Activated CD8-positive, alpha-beta T cell treated with anti-CD3 and anti-CD28 coated beads for 36 hours (primary cell): ENCODE data around the gene ACOX2. TPM values are rescaled to one million over a fixed set of nuclear protein-coding genes. Genes with fewer than 3 reads are reported as not detected.

Experiments
- ATAC-seq: fragments of 200-7000 bp; cut with Tn5 transposase; one replicate; pipeline ENCODE4 v1.10.0; 2021; ENCODE audit warnings: mild to moderate bottlenecking, moderate library complexity
- CTCF ChIA-PET: fragments of 350-600 bp; sonication (Branson Sonifier 250); formaldehyde crosslinking; loops from one replicate; lab custom pipeline; 2021; ENCODE audit warnings: antibody characterized with exemption; lab: Charles Lee
- POLR2A ChIA-PET: fragments of 350-600 bp; sonication (Branson Sonifier 250); formaldehyde crosslinking; loops from one replicate; lab custom pipeline; 2021; ENCODE audit warnings: antibody characterized with exemption; lab: Charles Lee
- DNase-seq: peaks from one replicate; pipeline ENCODE4 v3.0.0-alpha.2; 2020
- H3K27ac Mint-ChIP-seq: one replicate; pipeline ENCODE4 v1.8.0; 2021; ENCODE audit warnings: mild to moderate bottlenecking, mixed read lengths
- H3K27me3 Mint-ChIP-seq: one replicate; pipeline ENCODE4 v1.8.0; 2021; ENCODE audit warnings: mixed read lengths
- H3K36me3 Mint-ChIP-seq: one replicate; pipeline ENCODE4 v1.8.0; 2021; ENCODE audit warnings: low read depth, mixed read lengths
- H3K4me1 Mint-ChIP-seq: one replicate; pipeline ENCODE4 v1.8.0; 2021; ENCODE audit warnings: low read depth, mixed read lengths
- H3K4me3 Mint-ChIP-seq: one replicate; pipeline ENCODE4 v1.8.0; 2021; ENCODE audit warnings: mild to moderate bottlenecking, moderate library complexity, mixed read lengths
- H3K9me3 Mint-ChIP-seq: one replicate; pipeline ENCODE4 v1.8.0; 2021; ENCODE audit warnings: mixed read lengths
- CTCF ChIP-seq: fragments of 200-600 bp; IDR thresholded peaks from one replicate; pipeline ENCODE4 v1.8.0; 2022; ENCODE audit warnings: antibody characterized with exemption, mild to moderate bottlenecking
- intact Hi-C: fragments of 100-400 bp; cut with micrococcal nuclease; formaldehyde crosslinking; loops from one replicate; pipeline ENCODE4 v1.10.0; 2022
- total RNA-seq, 2 experiments: library from RNA; stranded (reverse); gene quantifications; one replicate each; pipeline ENCODE4 v1.2.3, GENCODE V29; 2021

Gene ACOX2
- total RNA-seq, 2 experiments from 2014 or later = not detected

DNA sequence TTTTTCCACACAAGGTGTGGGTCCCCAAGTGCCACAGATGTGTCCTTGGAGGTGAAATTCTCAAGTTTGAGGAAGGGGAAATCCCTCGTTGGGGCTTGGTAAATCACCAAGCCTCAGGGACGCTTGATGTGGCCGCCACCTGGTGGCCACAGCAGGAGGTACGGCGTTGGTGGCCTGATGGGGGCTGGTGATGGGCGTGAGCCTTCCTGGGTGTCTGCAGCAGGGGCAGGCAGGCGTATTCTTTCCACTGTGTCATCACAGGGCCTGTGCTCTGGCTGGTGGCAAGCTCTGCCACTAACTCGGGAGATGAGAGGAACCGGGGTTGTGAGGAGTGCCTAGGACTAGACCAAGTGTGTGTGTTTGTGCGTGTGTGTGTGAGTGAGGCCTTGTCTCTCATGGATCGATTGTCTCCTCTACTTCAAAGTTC is 4.2 kb downstream of the ACOX2 start:
- ChIA-PET POLR2A (interaction anchor here (1.6 kb wide), 1 partner anchor 41 kb away, joined by 3 read pairs; the partner anchor contains the start of gene KCTD6), CTCF (interaction anchor here (0.6 to 3.0 kb wide), 12 partner anchors 8 to 226 kb away, joined by 3 to 19 read pairs (median 4); partner anchors contain the start of genes HTD2, PDHB and RPP14)
- H3K4me3 Mint-ChIP-seq = no peak overlapping the region
- DNase-seq (peak; percentile 90), ATAC-seq (peak; percentile 98)
- peak overlapping the region; percentile 28 for H3K27ac Mint-ChIP-seq
- H3K9me3 Mint-ChIP-seq = no peaks in the 10 kb centered on the region
- H3K27me3 Mint-ChIP-seq = no peaks in the 10 kb centered on the region
- peaks cover 12% of the 10 kb centered on the region for H3K4me1 Mint-ChIP-seq
- intact Hi-C loops = loop anchor here (2.0 to 10.0 kb wide), 5 partner anchors 41 to 226 kb away; partner anchors contain the start of genes HTD2, KCTD6, PDHB and RPP14
- no peaks in the 10 kb centered on the region for H3K36me3 Mint-ChIP-seq
- TF ChIP-seq CTCF = peak; percentile 82

GRCh38 chr3:58531956-58532355 is 5.0 kb downstream of the ACOX2 start:
- H3K4me1 Mint-ChIP-seq = peaks cover 12% of the 10 kb centered on the region
- TF ChIP-seq CTCF = no peak
- intact Hi-C loops = loop anchor here (2.0 to 10.0 kb wide), 5 partner anchors 40 to 225 kb away; partner anchors contain the start of genes HTD2, KCTD6, PDHB and RPP14
- H3K4me3 Mint-ChIP-seq = no peak overlapping the region
- POLR2A ChIA-PET = no interaction called here
- no peaks in the 10 kb centered on the region for H3K9me3 Mint-ChIP-seq
- CTCF ChIA-PET = interaction anchor here (0.6 to 1.6 kb wide), 9 partner anchors 14 to 541 kb away, joined by 3 to 6 read pairs (median 4); no protein-coding TSS in a partner anchor
- H3K27me3 Mint-ChIP-seq = no peaks in the 10 kb centered on the region
- H3K36me3 Mint-ChIP-seq = no peaks in the 10 kb centered on the region
- no peak overlapping the region for H3K27ac Mint-ChIP-seq
- DNase-seq = no peak
- no peak for ATAC-seq

GRCh38 chr3:58531555-58531954 is 5.4 kb downstream of the ACOX2 start:
- no peak overlapping the region for H3K4me3 Mint-ChIP-seq
- no peaks in the 10 kb centered on the region for H3K36me3 Mint-ChIP-seq
- H3K27ac Mint-ChIP-seq = no peak overlapping the region
- ChIA-PET CTCF (interaction anchor here (0.6 to 1.6 kb wide), 10 partner anchors 14 to 540 kb away, joined by 3 to 6 read pairs (median 4); no protein-coding TSS in a partner anchor), POLR2A (no interaction called here)
- peak; percentile 12 for TF ChIP-seq CTCF
- H3K9me3 Mint-ChIP-seq = no peaks in the 10 kb centered on the region
- H3K4me1 Mint-ChIP-seq = peaks cover 12% of the 10 kb centered on the region
- ATAC-seq (no peak), DNase-seq (no peak)
- intact Hi-C loops = loop anchor here (5.0 to 10.0 kb wide), 4 partner anchors 39 to 224 kb away; partner anchors contain the start of genes HTD2, KCTD6, PDHB and RPP14
- H3K27me3 Mint-ChIP-seq = no peaks in the 10 kb centered on the region

- intact Hi-C loops = loop anchor here (5.0 to 10.0 kb wide), 4 partner anchors 38 to 223 kb away; partner anchors contain the start of genes HTD2, KCTD6, PDHB and RPP14
- Mint-ChIP-seq H3K36me3 (no peaks in the 10 kb centered on the region), H3K4me1 (peaks cover 12% of the 10 kb centered on the region), H3K4me3 (no peak overlapping the region), H3K9me3 (no peaks in the 10 kb centered on the region), H3K27me3 (no peaks in the 10 kb centered on the region), H3K27ac (no peak overlapping the region)
- CTCF ChIA-PET = interaction anchor here (1.1 to 1.2 kb wide), 2 partner anchors 23 to 224 kb away, joined by 3 to 4 read pairs; partner anchors contain the start of genes HTD2 and RPP14
- ATAC-seq (no peak), DNase-seq (no peak)
- POLR2A ChIA-PET = no interaction called here
- no peak for TF ChIP-seq CTCF
Measured at GRCh38 chr3:58530354-58530865, 6.6 kb downstream of the ACOX2 start.
